GM12872 (cell line): Measurements from ENCODE around the gene ADAMTS2.

Experiments used
- CTCF ChIP-seq: IDR thresholded peaks from 3 replicates; pipeline ENCODE4 v1.5.1; 2011; ENCODE audit warnings: low read depth, mild to moderate bottlenecking, low read length, moderate library complexity; ENCODE audit not compliant: insufficient read depth

The ADAMTS2 gene

GRCh38 chr5:179284751-179285631 lies 60.3 kb downstream of the ADAMTS2 start:
- TF ChIP-seq CTCF, result no peak

GRCh38 chr5:179281694-179282093 lies 63.6 kb downstream of the ADAMTS2 start:
- TF ChIP-seq CTCF, result no peak

- TF ChIP-seq CTCF, result no peak
Measured at GRCh38 chr5:179280095-179280490, 65.2 kb downstream of the ADAMTS2 start.

GRCh38 chr5:179279347-179280094 lies 65.7 kb downstream of the ADAMTS2 start:
- no peak for TF ChIP-seq CTCF

- no peak for TF ChIP-seq CTCF
Measured at GRCh38 chr5:179278546-179278945, 66.7 kb downstream of the ADAMTS2 start.

GRCh38 chr5:179278119-179278518 lies 67.1 kb downstream of the ADAMTS2 start:
- no peak for TF ChIP-seq CTCF

- TF ChIP-seq CTCF, result no peak
Measured at GRCh38 chr5:179276838-179277395, 68.3 kb downstream of the ADAMTS2 start.
